Hematopoietic multipotent progenitor cell treated with erythropoietin and hydrocortisone succinate and interleukin-3 and kit ligand, for 15 days (in vitro differentiated cells): Measurements from ENCODE around the gene RUNX3.
"Not testable (repeated sequence)": the region's sequence is repeated elsewhere in the genome, so short reads cannot be mapped to it uniquely, and the experiment has no call there.

Experiments used
- DNase-seq: peaks from one replicate; pipeline ENCODE4 v3.0.0-alpha.2; 2015; ENCODE audit warnings: low spot score

Gene RUNX3

GRCh38 chr1:24900985-24901781, 28.9 kb downstream of the RUNX3 start:
- DNase-seq: no peak

- DNase-seq: no peak
Measured at GRCh38 chr1:24900486-24900849, 29.6 kb downstream of the RUNX3 start.

GRCh38 chr1:24899581-24900485, 30.2 kb downstream of the RUNX3 start:
- no peak for DNase-seq

- no peak for DNase-seq
Measured at GRCh38 chr1:24898909-24899439, 31.1 kb downstream of the RUNX3 start.

- DNase-seq: peak; percentile 14
Measured at GRCh38 chr1:24898152-24898908, 31.7 kb downstream of the RUNX3 start.

GRCh38 chr1:24897263-24898151, 32.6 kb downstream of the RUNX3 start:
- DNase-seq: no peak

- no peak for DNase-seq
Measured at GRCh38 chr1:24896596-24897262, 33.3 kb downstream of the RUNX3 start.

GRCh38 chr1:24896176-24896575, 33.9 kb downstream of the RUNX3 start:
- DNase-seq: no peak

- DNase-seq: no peak
Measured at GRCh38 chr1:24895511-24895910, 34.6 kb downstream of the RUNX3 start.

GRCh38 chr1:24894002-24894401, 36.1 kb downstream of the RUNX3 start:
- DNase-seq: no peak

- DNase-seq: no peak
Measured at GRCh38 chr1:24893431-24893830, 36.6 kb downstream of the RUNX3 start.

- DNase-seq: no peak
Measured at GRCh38 chr1:24892188-24893153, 37.6 kb downstream of the RUNX3 start.

- not testable (repeated sequence) for DNase-seq
Measured at GRCh38 chr1:24891367-24891766, 38.7 kb downstream of the RUNX3 start.

- DNase-seq: no peak
Measured at GRCh38 chr1:24890887-24891286, 39.2 kb downstream of the RUNX3 start.

- DNase-seq: no peak
Measured at GRCh38 chr1:24888971-24889676, 41.0 kb downstream of the RUNX3 start.

- no peak for DNase-seq
Measured at GRCh38 chr1:24888061-24888970, 41.8 kb downstream of the RUNX3 start.

GRCh38 chr1:24886241-24886640, 43.8 kb downstream of the RUNX3 start:
- DNase-seq: no peak

- no peak for DNase-seq
Measured at GRCh38 chr1:24884751-24885150, 45.3 kb downstream of the RUNX3 start.
